ENCODE results near the gene INHBB. TPM values are rescaled to one million over a fixed set of nuclear protein-coding genes. Genes with fewer than 3 reads are reported as not detected.

The INHBB gene
- total RNA-seq, 1 donor: 0.10 TPM

GRCh38 chr2:120321721-120322284 lies 24.1 kb upstream of the INHBB start:
- Histone ChIP-seq H3K4me3 (ENCODE audit: low read length) (no peak overlapping the region), H3K4me1 (ENCODE audit: insufficient read depth, low read length) (peaks cover 5% of the 10 kb centered on the region), H3K27me3 (ENCODE audit: insufficient read depth, low read length) (no peaks in the 10 kb centered on the region), H3K9me3 (ENCODE audit: low read depth, low read length) (no peaks in the 10 kb centered on the region)

- Histone ChIP-seq H3K4me3 (ENCODE audit: low read length) (no peak overlapping the region), H3K27me3 (ENCODE audit: insufficient read depth, low read length) (no peaks in the 10 kb centered on the region), H3K4me1 (ENCODE audit: insufficient read depth, low read length) (peaks cover 5% of the 10 kb centered on the region), H3K9me3 (ENCODE audit: low read depth, low read length) (no peaks in the 10 kb centered on the region)
Observed at GRCh38 chr2:120322329-120322728, 23.6 kb upstream of the INHBB start.

GRCh38 chr2:120323214-120323613 lies 22.7 kb upstream of the INHBB start:
- no peak overlapping the region for H3K4me3 ChIP-seq (ENCODE audit: low read length)
- H3K27me3 ChIP-seq (ENCODE audit: insufficient read depth, low read length): no peaks in the 10 kb centered on the region
- no peaks in the 10 kb centered on the region for H3K9me3 ChIP-seq (ENCODE audit: low read depth, low read length)
- H3K4me1 ChIP-seq (ENCODE audit: insufficient read depth, low read length): peaks cover 5% of the 10 kb centered on the region

GRCh38 chr2:120323807-120324399 lies 22.0 kb upstream of the INHBB start:
- Histone ChIP-seq H3K27me3 (ENCODE audit: insufficient read depth, low read length) (no peaks in the 10 kb centered on the region), H3K4me3 (ENCODE audit: low read length) (no peak overlapping the region), H3K9me3 (ENCODE audit: low read depth, low read length) (no peaks in the 10 kb centered on the region), H3K4me1 (ENCODE audit: insufficient read depth, low read length) (peaks cover 5% of the 10 kb centered on the region)

- Histone ChIP-seq H3K27me3 (ENCODE audit: insufficient read depth, low read length) (no peaks in the 10 kb centered on the region), H3K4me1 (ENCODE audit: insufficient read depth, low read length) (peaks cover 5% of the 10 kb centered on the region), H3K9me3 (ENCODE audit: low read depth, low read length) (no peaks in the 10 kb centered on the region), H3K4me3 (ENCODE audit: low read length) (no peak overlapping the region)
Observed at GRCh38 chr2:120324933-120325332, 21.0 kb upstream of the INHBB start.

GRCh38 chr2:120326066-120326465 lies 19.9 kb upstream of the INHBB start:
- Histone ChIP-seq H3K4me3 (ENCODE audit: low read length) (no peak overlapping the region), H3K27me3 (ENCODE audit: insufficient read depth, low read length) (no peaks in the 10 kb centered on the region), H3K4me1 (ENCODE audit: insufficient read depth, low read length) (no peaks in the 10 kb centered on the region), H3K9me3 (ENCODE audit: low read depth, low read length) (no peaks in the 10 kb centered on the region)

- no peaks in the 10 kb centered on the region for H3K27me3 ChIP-seq (ENCODE audit: insufficient read depth, low read length)
- no peaks in the 10 kb centered on the region for H3K9me3 ChIP-seq (ENCODE audit: low read depth, low read length)
- no peak overlapping the region for H3K4me3 ChIP-seq (ENCODE audit: low read length)
- H3K4me1 ChIP-seq (ENCODE audit: insufficient read depth, low read length): no peaks in the 10 kb centered on the region
Observed at GRCh38 chr2:120330946-120331822, 14.8 kb upstream of the INHBB start.

- H3K27me3 ChIP-seq (ENCODE audit: insufficient read depth, low read length): no peaks in the 10 kb centered on the region
- no peaks in the 10 kb centered on the region for H3K9me3 ChIP-seq (ENCODE audit: low read depth, low read length)
Observed at GRCh38 chr2:120331903-120332302, 14.0 kb upstream of the INHBB start.

GRCh38 chr2:120332384-120332783 lies 13.6 kb upstream of the INHBB start:
- H3K9me3 ChIP-seq (ENCODE audit: low read depth, low read length): no peaks in the 10 kb centered on the region
- no peaks in the 10 kb centered on the region for H3K27me3 ChIP-seq (ENCODE audit: insufficient read depth, low read length)
- no peaks in the 10 kb centered on the region for H3K4me1 ChIP-seq (ENCODE audit: insufficient read depth, low read length)
- no peak overlapping the region for H3K4me3 ChIP-seq (ENCODE audit: low read length)

More at GRCh38 chr2:120331903-120332302, 14.0 kb upstream of the INHBB start:
- Histone ChIP-seq H3K4me1 (ENCODE audit: insufficient read depth, low read length) (no peaks in the 10 kb centered on the region), H3K4me3 (ENCODE audit: low read length) (no peak overlapping the region)

GRCh38 chr2:120334068-120334467 lies 11.9 kb upstream of the INHBB start:
- no peaks in the 10 kb centered on the region for H3K9me3 ChIP-seq (ENCODE audit: low read depth, low read length)
- H3K27me3 ChIP-seq (ENCODE audit: insufficient read depth, low read length): no peaks in the 10 kb centered on the region
- peaks cover 14% of the 10 kb centered on the region for H3K4me1 ChIP-seq (ENCODE audit: insufficient read depth, low read length)
- H3K4me3 ChIP-seq (ENCODE audit: low read length): no peak overlapping the region

- peaks cover 24% of the 10 kb centered on the region for H3K4me1 ChIP-seq (ENCODE audit: insufficient read depth, low read length)
- no peaks in the 10 kb centered on the region for H3K9me3 ChIP-seq (ENCODE audit: low read depth, low read length)
- H3K4me3 ChIP-seq (ENCODE audit: low read length): no peak overlapping the region
- peaks cover 8% of the 10 kb centered on the region for H3K27me3 ChIP-seq (ENCODE audit: insufficient read depth, low read length)
Observed at GRCh38 chr2:120336749-120337148, 9.2 kb upstream of the INHBB start.

GRCh38 chr2:120338015-120338414 lies 7.9 kb upstream of the INHBB start:
- Histone ChIP-seq H3K27me3 (ENCODE audit: insufficient read depth, low read length) (peaks cover 20% of the 10 kb centered on the region), H3K4me1 (ENCODE audit: insufficient read depth, low read length) (peaks cover 36% of the 10 kb centered on the region), H3K9me3 (ENCODE audit: low read depth, low read length) (no peaks in the 10 kb centered on the region), H3K4me3 (ENCODE audit: low read length) (no peak overlapping the region)

GRCh38 chr2:120341977-120342376 lies 4.0 kb upstream of the INHBB start:
- H3K27me3 ChIP-seq (ENCODE audit: insufficient read depth, low read length): peaks cover 34% of the 10 kb centered on the region
- no peak overlapping the region for H3K4me3 ChIP-seq (ENCODE audit: low read length)
- H3K9me3 ChIP-seq (ENCODE audit: low read depth, low read length): no peaks in the 10 kb centered on the region
- H3K4me1 ChIP-seq (ENCODE audit: insufficient read depth, low read length): peaks cover 57% of the 10 kb centered on the region

GRCh38 chr2:120342446-120342845 lies 3.5 kb upstream of the INHBB start:
- Histone ChIP-seq H3K9me3 (ENCODE audit: low read depth, low read length) (no peaks in the 10 kb centered on the region), H3K4me3 (ENCODE audit: low read length) (no peak overlapping the region), H3K4me1 (ENCODE audit: insufficient read depth, low read length) (peaks cover 60% of the 10 kb centered on the region), H3K27me3 (ENCODE audit: insufficient read depth, low read length) (peaks cover 38% of the 10 kb centered on the region)

GRCh38 chr2:120343100-120343432 lies 2.9 kb upstream of the INHBB start:
- Histone ChIP-seq H3K4me1 (ENCODE audit: insufficient read depth, low read length) (peaks cover 55% of the 10 kb centered on the region), H3K9me3 (ENCODE audit: low read depth, low read length) (no peaks in the 10 kb centered on the region), H3K27me3 (ENCODE audit: insufficient read depth, low read length) (peaks cover 44% of the 10 kb centered on the region), H3K4me3 (ENCODE audit: low read length) (no peak overlapping the region)

All from mononuclear cell (primary cell).